ENCODE measurements around the gene NDUFV2.

DNA sequence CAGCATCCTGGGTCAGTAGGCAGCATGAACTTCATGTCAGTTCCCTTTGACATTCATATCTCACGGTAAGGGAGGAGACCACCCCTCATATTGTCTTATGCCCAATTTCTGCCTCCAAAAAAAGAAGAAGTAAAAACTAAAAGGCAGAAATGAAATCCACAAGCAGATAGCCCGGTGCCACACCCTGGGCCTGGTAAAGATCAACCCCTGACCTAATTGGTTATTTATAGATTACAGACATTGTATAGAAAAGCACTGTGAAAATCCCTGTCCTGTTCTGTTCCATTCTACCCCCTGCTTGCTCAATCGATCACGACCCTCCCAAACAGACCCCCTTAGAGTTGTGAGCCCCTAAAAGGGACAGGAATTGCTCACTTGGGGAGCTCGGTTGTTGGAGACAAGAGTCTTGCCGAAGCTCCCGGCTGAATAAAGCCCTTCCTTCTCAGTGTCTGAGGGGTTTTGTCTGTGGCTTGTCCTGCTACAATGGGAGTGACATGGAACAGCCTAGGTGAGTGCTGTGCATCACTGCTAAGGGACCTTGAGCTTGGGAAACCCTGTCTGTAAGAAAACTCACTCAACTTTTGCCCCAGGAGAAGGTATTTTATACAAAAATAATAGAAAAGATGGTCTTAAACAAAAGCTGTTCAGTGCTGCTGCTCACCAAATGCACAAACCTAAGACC, 11.1 kb downstream of the NDUFV2 start:
- TF ChIP-seq, protein P1, sequence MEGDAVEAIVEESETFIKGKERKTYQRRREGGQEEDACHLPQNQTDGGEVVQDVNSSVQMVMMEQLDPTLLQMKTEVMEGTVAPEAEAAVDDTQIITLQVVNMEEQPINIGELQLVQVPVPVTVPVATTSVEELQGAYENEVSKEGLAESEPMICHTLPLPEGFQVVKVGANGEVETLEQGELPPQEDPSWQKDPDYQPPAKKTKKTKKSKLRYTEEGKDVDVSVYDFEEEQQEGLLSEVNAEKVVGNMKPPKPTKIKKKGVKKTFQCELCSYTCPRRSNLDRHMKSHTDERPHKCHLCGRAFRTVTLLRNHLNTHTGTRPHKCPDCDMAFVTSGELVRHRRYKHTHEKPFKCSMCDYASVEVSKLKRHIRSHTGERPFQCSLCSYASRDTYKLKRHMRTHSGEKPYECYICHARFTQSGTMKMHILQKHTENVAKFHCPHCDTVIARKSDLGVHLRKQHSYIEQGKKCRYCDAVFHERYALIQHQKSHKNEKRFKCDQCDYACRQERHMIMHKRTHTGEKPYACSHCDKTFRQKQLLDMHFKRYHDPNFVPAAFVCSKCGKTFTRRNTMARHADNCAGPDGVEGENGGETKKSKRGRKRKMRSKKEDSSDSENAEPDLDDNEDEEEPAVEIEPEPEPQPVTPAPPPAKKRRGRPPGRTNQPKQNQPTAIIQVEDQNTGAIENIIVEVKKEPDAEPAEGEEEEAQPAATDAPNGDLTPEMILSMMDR (IDR thresholded peaks at IDR 0.05) = no peak
- no peak for TF ChIP-seq POLR2A (IDR thresholded peaks at IDR 0.05)

All from esophagus squamous epithelium (tissue), 4 donors.